ENCODE data around the gene FAM170A. TPM values are rescaled to one million over a fixed set of nuclear protein-coding genes. Genes with fewer than 3 reads are reported as not detected.

The FAM170A gene
- total RNA-seq, 1 donor from 2014 or later = not detected

DNA sequence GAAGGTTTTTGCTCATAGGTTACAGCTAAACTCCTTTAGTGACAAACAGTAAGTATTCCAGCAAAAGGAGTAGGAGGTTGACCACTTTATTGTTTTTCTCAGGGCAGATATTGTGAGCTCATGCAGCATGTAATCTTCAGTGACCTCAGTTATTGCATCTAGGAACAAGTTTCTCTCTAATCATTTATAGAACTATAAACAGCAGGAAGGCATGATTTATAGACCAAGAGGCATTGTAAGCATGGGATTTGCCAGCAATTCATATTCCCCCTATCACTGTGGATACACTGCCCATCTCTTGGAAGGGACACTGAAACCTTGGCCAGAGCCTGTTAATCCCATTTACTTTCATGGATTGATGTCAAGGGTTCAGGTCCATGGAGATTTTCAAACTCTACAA is 15.4 kb upstream of the FAM170A start:
- TF ChIP-seq, protein P1, sequence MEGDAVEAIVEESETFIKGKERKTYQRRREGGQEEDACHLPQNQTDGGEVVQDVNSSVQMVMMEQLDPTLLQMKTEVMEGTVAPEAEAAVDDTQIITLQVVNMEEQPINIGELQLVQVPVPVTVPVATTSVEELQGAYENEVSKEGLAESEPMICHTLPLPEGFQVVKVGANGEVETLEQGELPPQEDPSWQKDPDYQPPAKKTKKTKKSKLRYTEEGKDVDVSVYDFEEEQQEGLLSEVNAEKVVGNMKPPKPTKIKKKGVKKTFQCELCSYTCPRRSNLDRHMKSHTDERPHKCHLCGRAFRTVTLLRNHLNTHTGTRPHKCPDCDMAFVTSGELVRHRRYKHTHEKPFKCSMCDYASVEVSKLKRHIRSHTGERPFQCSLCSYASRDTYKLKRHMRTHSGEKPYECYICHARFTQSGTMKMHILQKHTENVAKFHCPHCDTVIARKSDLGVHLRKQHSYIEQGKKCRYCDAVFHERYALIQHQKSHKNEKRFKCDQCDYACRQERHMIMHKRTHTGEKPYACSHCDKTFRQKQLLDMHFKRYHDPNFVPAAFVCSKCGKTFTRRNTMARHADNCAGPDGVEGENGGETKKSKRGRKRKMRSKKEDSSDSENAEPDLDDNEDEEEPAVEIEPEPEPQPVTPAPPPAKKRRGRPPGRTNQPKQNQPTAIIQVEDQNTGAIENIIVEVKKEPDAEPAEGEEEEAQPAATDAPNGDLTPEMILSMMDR (IDR thresholded peaks at IDR 0.05) = no peak
- CTCF ChIA-PET = no interaction called here
- peaks cover 10% of the 10 kb centered on the region for H3K27me3 Mint-ChIP-seq
- H3K36me3 Mint-ChIP-seq (ENCODE audit: low read depth) = no peaks in the 10 kb centered on the region
- H3K4me3 Mint-ChIP-seq = no peak overlapping the region
- no peak overlapping the region for H3K27ac Mint-ChIP-seq
- ATAC-seq (ENCODE audit: low read depth) (no peak), DNase-seq (no peak)
- no peaks in the 10 kb centered on the region for H3K4me1 Mint-ChIP-seq
- POLR2A ChIA-PET = no interaction called here
- intact Hi-C loops (cut with micrococcal nuclease) = no loop called here
- H3K9me3 Mint-ChIP-seq = peaks cover 6% of the 10 kb centered on the region

DNA sequence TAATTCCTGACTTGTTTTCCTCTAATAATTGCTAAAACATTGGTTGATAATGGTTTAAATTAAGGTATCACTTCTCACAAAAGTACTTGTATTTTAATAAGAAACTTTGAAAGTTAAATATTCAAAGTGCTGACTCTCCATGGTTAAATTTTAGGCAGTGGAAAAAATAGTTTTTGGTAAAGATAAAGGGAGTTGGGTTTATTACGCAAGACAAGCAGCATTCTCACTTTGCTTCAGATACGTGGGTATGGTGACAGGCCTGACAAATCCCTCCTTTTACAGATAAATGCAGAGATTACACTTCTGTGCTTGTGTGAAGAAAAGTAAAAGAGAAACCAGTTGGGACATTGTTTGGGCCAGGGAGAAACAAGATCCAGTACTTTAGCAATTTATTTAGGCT is 14.5 kb upstream of the FAM170A start:
- Mint-ChIP-seq H3K4me1 (no peaks in the 10 kb centered on the region), H3K36me3 (ENCODE audit: low read depth) (no peaks in the 10 kb centered on the region), H3K4me3 (no peak overlapping the region), H3K27me3 (peaks cover 11% of the 10 kb centered on the region), H3K9me3 (peaks cover 12% of the 10 kb centered on the region), H3K27ac (no peak overlapping the region)
- intact Hi-C loops (cut with micrococcal nuclease) = no loop called here
- TF ChIP-seq, protein P1 (IDR thresholded peaks at IDR 0.05) = no peak
- ATAC-seq (ENCODE audit: low read depth) = no peak
- no peak for DNase-seq
- ChIA-PET CTCF (no interaction called here), POLR2A (no interaction called here)

DNA sequence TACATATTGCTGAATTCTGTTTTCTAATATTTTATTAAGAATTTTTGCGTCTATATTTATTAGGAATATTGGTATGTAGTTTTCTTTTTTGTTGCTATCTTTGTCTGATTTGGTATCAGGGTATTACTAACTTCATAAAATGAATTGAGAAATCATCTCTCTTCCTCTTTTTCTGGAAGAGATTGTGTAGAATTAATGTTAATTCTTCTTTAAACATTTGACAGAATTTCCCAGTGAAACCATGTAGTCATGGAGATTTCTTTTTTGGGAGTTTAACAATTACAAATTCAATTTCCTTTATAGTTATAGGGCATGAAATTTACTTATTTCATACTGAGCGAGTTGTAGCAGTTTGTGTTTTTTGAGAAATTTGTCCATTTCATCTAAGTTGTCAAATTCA is 3.3 kb upstream of the FAM170A start:
- no peak for DNase-seq
- Mint-ChIP-seq H3K27me3 (peaks cover 31% of the 10 kb centered on the region), H3K4me1 (no peaks in the 10 kb centered on the region), H3K36me3 (ENCODE audit: low read depth) (no peaks in the 10 kb centered on the region), H3K27ac (no peak overlapping the region), H3K4me3 (no peak overlapping the region), H3K9me3 (peaks cover 11% of the 10 kb centered on the region)
- intact Hi-C loops (cut with micrococcal nuclease) = no loop called here
- no peak for ATAC-seq (ENCODE audit: low read depth)
- POLR2A ChIA-PET = no interaction called here
- TF ChIP-seq, protein P1 (IDR thresholded peaks at IDR 0.05) = no peak
- CTCF ChIA-PET = no interaction called here

DNA sequence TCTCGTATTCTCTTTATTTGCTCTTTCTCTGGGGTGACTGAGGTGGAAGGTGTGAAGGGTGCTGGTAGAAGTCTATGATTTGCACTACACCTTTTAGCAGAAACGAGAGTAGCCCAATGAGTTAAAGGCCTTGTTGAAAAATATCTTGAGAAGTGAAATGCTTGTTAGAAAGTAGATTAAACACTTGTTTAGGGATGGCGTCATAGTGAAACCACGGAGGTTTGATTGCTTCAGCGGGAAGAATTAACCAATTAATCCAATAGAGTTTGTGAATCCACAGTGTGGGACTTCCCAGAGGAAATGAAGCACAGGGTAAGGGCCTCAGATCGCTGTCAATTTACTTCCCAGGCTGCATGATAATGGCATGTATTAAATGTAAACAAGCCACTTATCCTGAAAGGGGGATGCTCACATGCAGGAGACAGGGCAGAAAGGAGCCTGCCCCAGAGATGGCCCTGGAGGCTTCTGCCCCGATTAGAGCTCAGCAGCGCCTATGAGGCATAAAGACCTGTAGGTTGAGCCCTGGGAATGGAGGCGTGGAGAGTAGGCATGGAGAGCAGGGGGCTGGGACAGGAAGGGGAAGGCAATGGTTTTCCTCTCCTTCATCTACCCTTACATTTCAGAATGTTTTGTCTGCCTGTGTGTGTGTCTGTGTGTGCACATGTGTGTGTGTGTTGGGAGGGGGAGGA is 1.5 kb downstream of the FAM170A start:
- H3K4me1 Mint-ChIP-seq = no peaks in the 10 kb centered on the region
- no peak overlapping the region for H3K4me3 Mint-ChIP-seq
- H3K27ac Mint-ChIP-seq = no peak overlapping the region
- DNase-seq (no peak), ATAC-seq (ENCODE audit: low read depth) (no peak)
- peaks cover 18% of the 10 kb centered on the region for H3K27me3 Mint-ChIP-seq
- intact Hi-C loops (cut with micrococcal nuclease) = no loop called here
- CTCF ChIA-PET = no interaction called here
- TF ChIP-seq, protein P1 (IDR thresholded peaks at IDR 0.05) = no peak
- peaks cover 2% of the 10 kb centered on the region for H3K9me3 Mint-ChIP-seq
- POLR2A ChIA-PET = no interaction called here
- no peaks in the 10 kb centered on the region for H3K36me3 Mint-ChIP-seq (ENCODE audit: low read depth)

DNA sequence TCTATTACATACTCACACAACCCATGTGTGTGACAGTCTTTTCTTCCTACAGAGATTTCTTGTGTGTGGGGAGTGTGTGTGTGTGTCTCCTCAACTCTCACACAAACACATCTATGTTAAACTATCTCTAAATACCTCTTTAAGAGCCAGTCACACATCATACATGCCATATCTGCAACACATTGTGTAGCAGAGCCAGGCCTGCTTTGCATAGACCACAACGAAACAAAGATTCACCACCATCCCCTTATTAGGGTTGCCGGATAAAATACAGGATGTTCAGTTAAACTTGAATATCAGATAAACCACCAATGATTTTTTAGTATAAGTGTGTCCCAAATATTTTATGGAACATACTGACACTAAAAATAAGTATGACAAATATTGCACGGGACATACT is 2.3 kb downstream of the FAM170A start:
- ATAC-seq (ENCODE audit: low read depth) (no peak), DNase-seq (no peak)
- POLR2A ChIA-PET = no interaction called here
- no peaks in the 10 kb centered on the region for H3K4me1 Mint-ChIP-seq
- TF ChIP-seq, protein P1 (IDR thresholded peaks at IDR 0.05) = no peak
- no peaks in the 10 kb centered on the region for H3K36me3 Mint-ChIP-seq (ENCODE audit: low read depth)
- peaks cover 2% of the 10 kb centered on the region for H3K9me3 Mint-ChIP-seq
- H3K27ac Mint-ChIP-seq = no peak overlapping the region
- CTCF ChIA-PET = no interaction called here
- no peak overlapping the region for H3K4me3 Mint-ChIP-seq
- peaks cover 14% of the 10 kb centered on the region for H3K27me3 Mint-ChIP-seq
- intact Hi-C loops (cut with micrococcal nuclease) = no loop called here
